T-helper 9 cell (primary cell): Measurements from ENCODE around the gene FHIP1B.
A peak's percentile ranks its signal among the peaks of the same experiment; 100 is the strongest.
"Not testable (repeated sequence)": the region's sequence is repeated elsewhere in the genome, so short reads cannot be mapped to it uniquely, and the experiment has no call there.

Source experiments
- DNase-seq: peaks from one replicate; pipeline ENCODE4 v3.0.0-alpha.2; 2020
- total RNA-seq, 2 donors: gene quantifications; one replicate each; lab custom pipeline; 2026; lab: John Stamatoyannopoulos, UW

The FHIP1B gene
- 29.7 to 56.0 reads per million in 2 donors for total RNA-seq

DNA sequence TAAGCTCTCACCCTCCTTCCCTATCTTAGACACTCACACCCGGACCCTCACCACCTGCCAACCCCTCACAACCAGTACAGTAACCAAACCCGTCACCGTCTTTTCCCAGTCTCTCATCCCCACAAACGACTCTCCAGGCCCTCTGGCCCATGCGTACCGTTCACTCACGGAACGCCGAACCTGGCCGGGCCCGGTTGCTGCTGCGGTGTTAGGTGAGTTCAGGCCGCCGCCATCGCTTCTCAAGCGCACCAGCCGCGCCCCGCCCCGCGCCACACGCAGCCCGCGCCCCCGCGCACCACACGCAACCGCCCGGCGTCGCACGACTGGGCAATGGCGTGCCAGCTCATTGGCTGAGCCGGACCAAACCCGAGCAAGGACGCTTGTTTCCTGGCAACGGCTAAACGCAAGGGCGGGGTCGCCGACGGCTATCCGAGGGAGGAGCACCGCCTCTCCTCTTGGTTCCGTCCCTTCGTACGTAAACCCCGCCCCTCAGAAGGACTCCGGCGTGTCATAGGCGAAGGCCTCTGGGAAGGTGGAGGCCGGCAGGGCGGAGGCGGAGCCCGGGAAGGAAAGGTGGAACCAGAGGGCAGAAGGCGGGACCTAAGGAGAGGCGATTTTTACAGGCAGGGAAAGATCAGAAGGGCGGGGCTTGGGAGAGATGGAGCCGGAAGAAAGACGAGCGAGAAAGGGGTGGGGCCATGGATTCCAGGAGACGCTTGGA is at the start of gene FHIP1B:
FHIP1B (minus strand) TSS at position 250 of the 721 bp plus-strand sequence. CDS start 10,120 bp downstream, outside the sequence.
- peak; percentile 96 for DNase-seq

DNA sequence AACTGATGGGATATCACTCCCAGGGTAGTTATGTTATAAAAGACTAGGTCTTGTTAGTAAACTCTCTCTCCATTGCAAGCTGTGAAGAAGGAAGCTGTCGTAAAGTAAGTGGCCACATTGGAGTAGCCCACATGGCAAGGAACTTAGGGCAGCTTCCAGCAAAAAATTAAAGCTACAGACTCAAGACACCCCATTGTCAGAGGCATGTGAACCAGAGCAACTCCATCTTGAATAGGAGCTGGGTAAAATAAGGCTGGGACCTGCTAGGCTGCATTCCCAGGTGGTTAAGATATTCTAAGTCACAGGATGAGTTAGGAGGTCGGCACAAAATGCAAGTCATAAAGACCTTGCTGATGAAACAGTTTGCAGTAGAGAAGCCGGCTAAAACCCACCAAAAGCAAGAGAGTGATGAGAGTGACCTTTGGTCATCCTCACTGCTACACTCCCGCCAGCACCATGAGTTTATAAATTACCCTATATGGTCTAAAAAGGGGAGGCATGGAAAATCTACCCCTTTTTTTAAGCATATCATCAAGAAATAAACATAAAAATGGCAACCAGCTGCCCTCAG is 49.1 kb upstream of the FHIP1B start:
- no peak for DNase-seq

DNA sequence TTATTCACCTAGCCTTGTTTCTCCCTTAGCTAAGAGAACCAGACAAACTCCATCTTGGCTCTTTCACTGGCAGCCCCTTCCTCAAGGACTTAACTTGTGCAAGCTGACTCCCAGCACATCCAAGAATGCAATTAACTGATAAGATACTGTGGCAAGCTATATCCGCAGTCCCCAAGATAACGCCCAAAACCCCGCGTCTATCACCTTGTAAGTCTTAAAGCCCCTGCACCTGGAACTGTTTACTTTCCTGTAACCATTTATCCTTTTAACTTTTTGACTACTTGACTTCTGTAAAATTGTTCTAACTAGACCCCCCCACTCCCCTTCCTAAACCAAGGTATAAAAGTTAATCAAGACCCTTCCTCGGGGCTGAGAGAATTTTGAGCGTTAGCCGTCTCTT is 46.4 kb upstream of the FHIP1B start:
- not testable (repeated sequence) for DNase-seq

DNA sequence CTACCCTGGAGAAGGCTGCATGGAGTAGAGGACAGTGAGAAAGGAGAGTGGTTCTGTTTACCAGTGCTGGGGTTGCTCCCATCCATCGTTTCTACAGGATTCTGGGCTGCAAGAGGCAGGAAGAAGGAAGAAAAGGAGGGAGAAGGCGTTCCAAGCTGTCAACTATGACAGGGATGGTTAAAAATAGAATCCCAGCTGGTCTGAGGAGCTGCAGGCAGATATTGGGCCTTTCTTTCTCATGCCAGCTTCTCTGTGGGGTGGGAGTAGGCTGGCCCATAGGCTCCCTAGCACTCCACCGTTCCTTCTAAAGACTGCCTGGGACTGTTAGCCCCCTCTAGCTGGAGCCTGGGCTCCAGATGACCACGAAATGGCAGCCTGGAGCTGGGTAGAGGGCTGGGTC is 38.8 kb upstream of the FHIP1B start:
- DNase-seq = no peak

DNA sequence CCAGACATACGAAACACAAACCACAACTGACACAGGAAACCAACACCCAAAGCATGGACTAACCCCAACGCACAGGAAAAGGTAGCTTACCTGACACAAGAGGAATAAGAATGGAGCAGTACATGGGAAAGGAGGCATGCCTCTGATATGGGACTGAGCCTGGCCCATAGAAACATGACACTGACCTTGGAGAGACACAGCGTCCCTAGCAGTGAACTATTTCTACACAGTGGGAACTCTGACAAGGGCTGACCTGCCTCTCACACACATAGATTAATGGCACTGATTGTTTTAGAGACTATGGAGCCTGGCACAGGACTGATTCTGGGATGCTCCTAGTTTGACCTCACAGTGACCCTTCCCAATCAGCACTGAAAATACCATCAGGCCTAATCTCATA is 37.2 kb upstream of the FHIP1B start:
- DNase-seq = no peak

DNA sequence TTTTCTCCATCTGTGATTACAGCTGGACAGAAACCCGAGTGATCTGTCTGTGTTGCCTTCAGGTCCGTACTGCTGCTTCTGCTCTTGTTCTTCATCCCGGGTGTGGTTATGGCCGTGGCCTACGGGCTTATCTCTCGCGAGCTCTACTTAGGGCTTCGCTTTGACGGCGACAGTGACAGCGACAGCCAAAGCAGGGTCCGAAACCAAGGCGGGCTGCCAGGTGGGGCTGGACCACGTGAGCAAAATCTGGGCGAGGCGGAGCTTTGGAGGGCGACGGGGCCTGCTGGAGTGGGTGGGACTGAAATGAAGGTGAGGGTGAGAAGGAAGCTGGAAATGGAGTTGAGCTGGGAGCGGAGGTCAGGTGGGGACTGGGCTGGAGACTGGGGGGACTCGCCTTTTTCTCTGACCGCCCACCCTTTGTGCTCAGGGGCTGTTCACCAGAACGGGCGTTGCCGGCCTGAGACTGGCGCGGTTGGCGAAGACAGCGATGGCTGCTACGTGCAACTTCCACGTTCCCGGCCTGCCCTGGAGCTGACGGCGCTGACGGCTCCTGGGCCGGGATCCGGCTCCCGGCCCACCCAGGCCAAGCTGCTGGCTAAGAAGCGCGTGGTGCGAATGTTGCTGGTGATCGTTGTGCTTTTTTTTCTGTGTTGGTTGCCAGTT is 36.3 kb upstream of the FHIP1B start:
- no peak for DNase-seq

DNA sequence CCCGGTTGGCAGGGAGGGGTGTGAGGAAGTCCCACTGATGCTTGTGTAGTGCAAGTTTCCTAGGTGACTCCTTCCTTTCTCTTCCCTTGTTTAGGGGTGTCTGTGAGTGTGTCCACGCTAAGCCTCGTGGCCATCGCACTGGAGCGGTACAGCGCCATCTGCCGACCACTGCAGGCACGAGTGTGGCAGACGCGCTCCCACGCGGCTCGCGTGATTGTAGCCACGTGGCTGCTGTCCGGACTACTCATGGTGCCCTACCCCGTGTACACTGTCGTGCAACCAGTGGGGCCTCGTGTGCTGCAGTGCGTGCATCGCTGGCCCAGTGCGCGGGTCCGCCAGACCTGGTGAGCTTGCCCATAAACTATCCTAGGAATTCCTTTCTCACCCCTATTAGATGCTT is 35.6 kb upstream of the FHIP1B start:
- DNase-seq = no peak

DNA sequence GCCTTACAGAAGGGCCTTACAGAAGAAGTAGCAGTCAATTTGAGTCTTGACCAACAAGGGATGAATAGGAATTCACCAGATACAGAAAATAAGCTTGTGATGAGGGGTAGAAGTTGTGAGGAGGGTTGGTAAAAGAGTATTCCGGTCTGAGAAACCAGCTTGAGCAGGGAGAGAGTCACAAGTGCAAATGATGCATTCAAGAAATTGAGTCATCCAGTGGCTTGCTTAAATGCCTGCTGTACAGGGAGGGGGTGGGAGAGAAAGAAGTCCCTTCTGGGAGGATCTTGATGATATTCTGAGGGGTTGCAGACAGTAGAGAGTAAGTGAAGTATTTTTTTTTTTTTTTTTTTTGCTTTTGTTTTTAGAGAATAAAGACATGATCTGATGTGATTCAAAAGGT is 34.4 kb upstream of the FHIP1B start:
- DNase-seq = no peak

DNA sequence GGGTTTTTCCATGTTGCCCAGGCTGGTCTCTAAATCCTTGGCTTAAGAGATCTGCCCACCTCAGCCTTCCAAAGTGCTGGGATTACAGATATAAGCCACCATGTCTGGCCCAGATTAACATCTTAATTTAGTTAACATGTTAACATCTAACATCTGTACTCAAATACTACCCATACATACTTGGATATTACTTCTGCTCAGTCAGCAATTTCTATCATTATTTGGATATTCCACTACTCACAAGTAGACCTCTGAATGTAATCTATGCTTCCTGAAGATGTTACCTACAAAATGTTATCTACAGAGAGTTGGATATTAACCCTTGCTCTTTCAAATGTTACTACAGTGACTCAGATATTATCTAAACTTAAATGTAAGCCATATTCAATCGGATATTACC is 29.2 kb upstream of the FHIP1B start:
- no peak for DNase-seq

DNA sequence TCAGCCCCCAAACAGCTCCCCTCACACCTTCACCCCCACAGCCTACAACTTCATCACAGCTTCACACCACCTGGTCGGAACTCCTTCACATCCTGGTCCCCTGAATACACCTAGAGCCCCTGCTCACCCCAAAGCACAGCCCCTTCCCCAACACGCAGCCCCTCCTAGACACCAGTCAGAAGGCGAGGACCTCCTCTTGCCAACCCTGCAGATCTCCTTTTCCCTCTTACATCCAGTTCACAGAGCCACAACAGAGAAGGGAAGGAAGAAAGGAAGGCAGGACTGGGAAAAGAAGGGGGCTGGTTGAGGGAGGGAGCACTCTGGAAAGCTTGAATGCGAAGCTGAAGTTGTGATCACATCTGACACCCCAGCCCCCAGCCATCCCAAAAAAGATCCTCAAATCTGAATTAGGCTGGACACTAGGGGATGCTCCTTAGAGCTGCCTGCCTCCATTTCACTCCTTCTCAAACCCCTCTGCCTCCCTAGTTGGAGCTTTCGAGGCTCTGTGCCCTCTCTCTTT is 25.8 kb upstream of the FHIP1B start:
- no peak for DNase-seq

DNA sequence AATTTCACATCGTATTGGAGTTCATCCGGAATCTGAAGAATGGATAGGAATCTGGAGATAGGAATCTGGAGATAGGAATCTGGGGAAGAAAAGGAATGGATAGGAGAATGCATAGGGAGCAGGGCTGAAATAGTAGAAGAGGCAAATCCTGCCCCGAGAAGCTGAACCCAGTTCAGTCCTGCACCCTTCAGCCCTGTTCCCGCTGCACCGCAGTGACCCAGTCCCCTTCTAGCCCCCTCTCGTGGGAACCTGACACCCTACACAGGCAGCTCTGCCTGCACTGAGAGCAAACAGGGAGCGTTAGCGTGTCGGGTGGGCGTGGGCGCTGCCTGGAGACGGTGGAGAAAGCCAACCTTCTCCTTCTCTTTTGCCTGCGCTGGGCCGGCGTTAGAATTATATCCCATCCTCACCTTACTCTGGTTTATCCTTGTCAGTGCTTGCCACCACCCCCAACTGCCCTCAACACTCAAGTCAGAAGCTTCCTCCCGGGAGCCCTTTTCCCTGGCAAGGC is 24.2 kb upstream of the FHIP1B start:
- DNase-seq = no peak

DNA sequence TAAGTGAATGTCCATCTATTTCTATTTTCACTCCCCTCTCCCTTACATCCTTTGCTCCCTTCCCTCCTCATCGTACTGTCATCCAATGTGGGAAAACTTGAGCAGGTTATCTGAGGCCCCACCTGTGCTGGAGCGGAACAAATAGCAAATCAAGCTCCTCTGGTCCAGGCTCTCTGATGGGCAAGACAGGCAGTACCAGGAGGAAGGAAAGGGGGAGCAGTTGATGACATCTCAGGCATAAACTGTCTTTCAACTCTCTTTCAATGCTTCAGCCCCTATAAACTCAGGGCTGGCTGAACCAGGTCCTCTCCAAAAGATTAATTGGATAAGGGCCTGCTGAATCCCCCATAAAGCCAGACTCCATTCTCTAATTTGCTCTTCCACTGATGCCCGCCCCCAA is 23.7 kb upstream of the FHIP1B start:
- DNase-seq = no peak

DNA sequence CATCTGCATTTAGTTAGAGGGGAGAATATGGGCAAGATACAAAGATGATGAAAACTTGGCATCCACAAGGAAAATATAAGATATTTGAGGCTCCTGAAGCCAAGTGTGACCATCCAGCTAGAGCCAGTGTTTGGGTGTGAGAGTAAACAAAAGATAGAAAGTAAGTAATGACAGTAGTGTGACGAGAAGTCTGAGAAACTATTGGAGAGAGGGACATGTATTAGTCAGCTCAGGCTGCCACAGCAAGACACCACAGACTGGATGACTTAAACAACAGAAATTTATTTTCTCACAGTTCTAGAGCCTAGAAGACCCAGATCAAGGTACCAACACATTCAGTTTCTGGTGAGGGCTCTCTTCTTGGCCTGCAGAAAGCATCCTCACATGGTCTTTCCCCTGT is 18.8 kb upstream of the FHIP1B start:
- no peak for DNase-seq

DNA sequence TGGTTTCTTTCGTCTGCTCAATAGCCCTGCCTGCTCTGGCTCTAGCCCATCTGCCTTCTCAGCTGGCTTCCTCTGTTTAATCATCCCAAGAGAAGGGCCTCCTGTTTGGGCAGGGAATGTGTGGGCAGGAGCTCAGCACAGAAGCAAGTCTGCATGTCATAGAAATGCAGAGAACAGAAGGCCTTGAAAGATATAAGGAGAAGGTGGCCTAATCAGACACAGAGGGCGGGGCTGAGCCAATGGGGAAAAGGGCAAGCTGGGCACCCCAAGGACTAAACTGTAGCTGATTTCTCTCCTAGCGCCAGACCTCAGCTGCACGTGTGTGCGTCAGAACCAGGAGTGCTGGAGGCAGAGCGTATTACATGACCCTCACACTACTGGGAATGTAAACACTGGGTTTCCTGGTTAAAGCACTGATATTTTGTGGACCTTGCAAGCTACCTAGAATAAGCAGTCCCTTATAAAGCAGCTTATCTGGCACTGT is 17.6 kb upstream of the FHIP1B start:
- DNase-seq = no peak

DNA sequence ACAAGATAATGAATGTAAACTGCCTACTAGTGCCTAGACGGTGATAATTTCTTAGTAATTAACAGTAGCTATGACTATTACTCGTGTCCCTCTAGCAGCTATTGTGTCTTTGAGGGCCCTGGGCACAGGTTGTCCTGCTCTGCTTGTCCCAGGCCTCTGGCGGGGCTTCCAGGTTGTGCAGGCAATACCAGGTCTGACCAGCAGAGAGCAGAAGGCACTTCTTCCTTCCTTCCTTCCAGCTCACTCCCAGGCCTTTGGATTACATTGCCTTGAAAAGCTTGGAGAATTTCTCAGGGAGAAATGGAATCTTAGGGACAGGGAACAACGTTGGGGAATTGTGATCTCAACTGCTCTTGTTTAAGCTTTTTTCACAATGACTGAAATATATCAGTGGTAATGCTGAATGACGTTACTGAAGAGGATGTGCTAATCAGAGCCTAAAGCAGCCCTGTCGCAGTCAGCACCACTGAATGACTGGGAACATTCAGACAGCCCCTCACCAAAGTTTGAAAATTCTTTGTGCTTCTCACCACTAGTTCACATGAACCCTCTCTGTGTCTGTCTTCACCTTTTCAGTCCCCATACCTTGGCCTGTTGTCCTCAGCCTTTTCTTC is 16.8 kb upstream of the FHIP1B start:
- peak; percentile 40 for DNase-seq

DNA sequence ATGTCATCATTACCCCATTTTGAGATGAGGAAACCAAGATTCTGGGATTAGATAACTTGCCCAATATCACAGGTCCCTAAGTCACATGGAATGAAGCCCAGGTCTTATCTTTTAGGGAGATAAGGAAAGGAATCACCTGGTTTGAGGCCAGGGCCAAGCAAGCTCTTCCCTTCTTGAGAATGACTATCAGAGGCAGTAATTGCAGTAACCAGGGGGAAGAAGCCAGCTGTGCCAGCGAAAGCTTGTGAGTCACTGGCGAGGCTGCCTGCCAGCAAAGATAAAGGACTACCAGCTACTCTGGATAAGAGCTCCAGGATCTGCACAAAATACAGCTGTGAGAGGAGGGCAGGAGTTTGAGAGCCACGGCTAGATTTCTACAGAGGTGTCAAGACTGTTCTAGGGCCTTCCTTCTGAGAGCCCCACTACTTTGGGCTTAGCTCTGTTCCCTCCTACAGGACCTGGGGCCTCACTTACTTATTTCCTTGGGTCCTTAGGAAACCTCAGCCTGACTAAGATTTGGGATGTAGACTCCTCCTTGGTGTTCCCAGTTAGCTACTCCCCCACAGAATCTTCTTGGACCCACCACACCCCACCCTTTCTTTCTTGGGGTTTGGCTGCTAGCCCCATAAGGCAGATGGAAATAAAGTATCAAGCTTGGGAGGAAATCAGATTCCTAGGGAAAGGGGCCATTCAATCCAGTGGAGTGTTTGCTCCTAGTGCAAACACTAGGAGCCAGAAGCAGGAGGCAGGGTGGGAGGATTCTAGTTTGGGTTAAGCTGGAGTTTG is 15.5 kb upstream of the FHIP1B start:
- DNase-seq = no peak

DNA sequence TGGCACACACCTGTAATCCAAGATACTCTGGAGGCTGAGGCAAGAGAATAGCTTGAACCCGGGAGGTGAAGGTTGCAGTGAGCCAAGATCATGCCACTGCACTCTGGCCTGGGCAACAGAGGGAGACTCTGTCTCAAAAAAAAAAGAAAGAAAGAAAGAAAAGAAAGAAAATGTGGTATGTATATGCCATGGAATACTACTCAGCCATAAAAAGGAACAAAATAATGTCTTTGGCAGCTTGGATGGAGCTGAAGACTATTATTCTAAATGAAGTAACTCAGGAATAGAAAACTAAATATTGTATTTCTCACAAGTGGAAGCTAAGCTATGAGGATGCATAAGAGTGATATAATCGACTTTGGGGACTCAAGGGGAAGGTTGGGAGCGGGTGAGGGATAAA is 14.5 kb upstream of the FHIP1B start:
- not testable (repeated sequence) for DNase-seq

DNA sequence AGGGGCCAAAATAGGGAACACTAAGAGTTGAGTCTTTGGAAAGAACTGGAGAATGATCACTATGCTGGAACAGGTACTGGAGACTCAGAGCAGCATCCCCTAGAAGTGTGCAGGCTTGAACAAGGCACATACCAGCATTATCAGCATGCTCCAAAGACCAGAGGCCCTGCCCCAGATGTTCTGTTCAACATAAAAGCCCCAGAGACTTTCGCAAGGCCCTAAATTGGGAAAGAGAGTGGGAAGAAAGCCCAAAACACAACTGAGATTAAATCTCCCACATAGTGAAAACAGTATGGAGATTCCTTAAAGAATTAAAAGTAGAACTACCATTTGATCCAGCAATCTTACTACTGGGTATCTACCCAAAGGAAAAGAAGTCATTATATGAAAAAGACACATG is 13.8 kb upstream of the FHIP1B start:
- DNase-seq = no peak

DNA sequence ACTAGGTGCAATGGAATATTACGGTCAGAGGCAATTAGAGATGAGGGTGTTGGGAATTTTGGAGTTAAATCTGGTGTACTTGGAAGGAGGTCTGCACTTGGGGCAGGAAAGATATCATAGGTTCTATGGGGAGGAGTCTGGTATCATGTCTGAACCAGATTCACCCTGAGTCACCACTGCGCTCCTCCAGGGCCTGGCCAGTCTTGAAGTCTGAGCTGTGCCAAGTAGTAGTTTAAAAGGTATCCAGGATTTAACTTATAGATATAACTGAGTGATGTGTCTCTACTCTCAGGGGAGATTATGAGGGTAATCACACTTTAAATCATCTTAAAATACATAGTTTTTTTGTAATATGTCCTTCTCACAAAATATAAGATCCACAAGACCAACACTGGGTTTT is 11.1 kb upstream of the FHIP1B start:
- no peak for DNase-seq

DNA sequence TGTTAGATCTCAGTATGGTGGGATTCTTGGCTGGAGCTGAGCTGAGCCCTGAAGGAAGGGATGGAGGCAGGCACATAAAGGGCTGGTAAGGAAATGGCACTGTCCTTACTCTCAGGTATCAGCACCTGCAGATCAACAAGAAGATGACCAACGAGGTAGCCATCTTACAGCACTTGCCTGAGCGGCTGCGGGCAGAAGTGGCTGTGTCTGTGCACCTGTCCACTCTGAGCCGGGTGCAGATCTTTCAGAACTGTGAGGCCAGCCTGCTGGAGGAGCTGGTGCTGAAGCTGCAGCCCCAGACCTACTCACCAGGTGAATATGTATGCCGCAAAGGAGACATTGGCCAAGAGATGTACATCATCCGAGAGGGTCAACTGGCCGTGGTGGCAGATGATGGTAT is 6.9 kb upstream of the FHIP1B start:
- no peak for DNase-seq

DNA sequence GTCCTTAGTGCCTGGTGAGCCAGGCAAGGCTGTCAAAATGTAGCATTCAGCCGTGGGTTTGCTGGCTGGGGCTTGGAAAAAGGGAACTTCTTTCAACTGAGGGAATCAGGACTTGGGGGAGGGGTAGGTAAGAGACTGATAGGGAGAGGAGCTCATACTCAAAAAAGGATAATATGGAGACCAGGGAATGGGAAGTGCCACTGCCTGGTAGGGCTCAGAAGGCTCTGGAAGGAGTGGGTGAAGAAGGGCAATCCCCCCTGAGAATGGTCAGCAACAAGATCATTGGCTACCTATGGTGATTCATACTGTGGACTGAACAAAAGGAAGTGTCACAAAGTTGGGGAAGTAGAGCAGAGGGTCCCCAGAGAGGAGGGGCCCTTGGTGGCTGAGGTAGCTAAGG is 6.3 kb upstream of the FHIP1B start:
- no peak for DNase-seq

DNA sequence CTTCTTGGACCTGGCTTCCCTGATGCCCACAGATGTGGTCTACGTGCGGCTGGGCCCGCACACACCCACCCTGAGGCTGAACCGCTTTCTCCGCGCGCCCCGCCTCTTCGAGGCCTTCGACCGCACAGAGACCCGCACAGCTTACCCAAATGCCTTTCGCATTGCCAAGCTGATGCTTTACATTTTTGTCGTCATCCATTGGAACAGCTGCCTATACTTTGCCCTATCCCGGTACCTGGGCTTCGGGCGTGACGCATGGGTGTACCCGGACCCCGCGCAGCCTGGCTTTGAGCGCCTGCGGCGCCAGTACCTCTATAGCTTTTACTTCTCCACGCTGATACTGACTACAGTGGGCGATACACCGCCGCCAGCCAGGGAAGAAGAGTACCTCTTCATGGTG is 5.7 kb upstream of the FHIP1B start:
- no peak for DNase-seq
